GM21367 (cell line): ENCODE data around the gene STXBP4.

ENCODE experiments used
- ATAC-seq: cut with Tn5 transposase; IDR thresholded peaks from one replicate; pipeline ENCODE4 v1.9.1; 2021; ENCODE audit not compliant: unreplicated experiment

The STXBP4 gene

DNA sequence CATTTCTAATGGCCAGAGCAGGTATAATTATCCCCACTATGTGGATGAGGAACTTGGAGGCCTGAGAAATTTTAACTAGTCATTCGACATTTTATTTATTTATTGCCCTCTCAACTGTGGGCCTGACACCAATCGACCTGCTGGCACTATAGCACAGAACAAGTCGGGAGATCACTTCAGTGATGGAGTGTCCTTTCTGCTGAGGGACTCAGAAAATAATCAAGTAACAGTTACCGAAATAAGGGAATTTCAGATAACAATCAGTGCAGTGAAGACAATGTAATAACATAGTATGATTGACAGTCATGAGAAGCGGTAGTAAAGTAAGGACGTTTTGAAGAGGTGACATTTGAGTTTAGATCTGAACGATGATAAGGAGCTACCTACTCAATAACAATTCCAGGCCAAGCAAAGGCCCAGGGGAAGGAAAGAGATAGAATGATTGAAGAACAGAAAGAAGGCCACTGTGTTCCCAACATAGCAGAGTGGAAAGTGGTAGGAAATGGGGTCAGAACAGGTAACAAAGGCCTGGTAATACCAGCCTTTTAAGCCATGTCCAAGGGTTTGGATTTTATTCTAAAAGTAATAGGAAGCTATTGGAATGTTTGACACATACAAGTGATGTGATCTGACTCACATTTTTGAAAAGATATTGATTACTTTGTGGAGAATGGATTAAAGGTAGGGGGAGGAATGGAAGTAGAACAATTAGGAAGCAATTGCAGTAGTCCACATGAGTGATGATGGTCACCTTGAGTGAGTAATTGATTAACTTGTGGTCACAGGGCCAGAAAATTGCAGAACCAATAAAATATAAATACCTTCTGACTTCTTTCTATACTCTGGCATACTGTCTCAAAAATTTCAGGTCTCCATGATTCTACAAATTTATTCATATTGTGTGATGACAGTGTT is 1.4 kb downstream of the STXBP4 start:
- no peak for ATAC-seq

DNA sequence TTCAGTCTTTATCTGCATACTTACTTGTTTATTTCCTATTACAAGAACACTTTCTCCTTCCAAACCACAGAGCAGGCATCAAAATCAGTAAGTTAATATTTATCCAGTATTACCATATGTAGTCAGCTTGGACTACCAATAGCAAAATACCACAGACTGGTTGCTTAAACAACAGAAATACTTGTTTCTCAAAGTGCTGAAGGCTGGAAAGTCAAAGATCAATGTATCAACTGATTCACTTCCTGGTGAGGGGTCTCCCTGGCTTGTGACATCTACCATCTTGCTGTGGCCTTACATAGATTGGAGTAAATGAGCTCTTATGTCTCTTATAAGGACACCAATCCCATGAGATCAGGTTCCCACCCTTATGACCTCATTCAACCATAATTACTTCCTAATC is 2.6 kb downstream of the STXBP4 start:
- ATAC-seq = no peak

DNA sequence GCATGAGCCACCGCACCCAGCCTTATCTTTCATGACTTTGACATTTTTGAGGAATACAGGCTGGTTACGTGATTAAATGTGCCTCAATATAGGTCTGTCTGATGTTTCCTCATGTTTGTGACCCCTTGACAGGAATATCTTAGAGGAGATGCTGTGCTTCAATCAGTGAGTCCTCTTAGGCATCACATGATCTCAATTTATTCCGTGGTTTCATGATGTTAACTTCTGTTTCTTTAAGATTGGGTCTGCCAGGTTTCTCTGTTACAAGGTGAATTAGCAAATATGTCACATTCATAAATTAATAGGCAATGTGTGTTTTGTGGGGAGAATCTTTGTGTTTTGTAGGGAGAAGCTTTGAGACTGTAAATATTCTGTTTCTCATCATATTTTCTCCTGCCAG is 3.3 kb downstream of the STXBP4 start:
- ATAC-seq = no peak

DNA sequence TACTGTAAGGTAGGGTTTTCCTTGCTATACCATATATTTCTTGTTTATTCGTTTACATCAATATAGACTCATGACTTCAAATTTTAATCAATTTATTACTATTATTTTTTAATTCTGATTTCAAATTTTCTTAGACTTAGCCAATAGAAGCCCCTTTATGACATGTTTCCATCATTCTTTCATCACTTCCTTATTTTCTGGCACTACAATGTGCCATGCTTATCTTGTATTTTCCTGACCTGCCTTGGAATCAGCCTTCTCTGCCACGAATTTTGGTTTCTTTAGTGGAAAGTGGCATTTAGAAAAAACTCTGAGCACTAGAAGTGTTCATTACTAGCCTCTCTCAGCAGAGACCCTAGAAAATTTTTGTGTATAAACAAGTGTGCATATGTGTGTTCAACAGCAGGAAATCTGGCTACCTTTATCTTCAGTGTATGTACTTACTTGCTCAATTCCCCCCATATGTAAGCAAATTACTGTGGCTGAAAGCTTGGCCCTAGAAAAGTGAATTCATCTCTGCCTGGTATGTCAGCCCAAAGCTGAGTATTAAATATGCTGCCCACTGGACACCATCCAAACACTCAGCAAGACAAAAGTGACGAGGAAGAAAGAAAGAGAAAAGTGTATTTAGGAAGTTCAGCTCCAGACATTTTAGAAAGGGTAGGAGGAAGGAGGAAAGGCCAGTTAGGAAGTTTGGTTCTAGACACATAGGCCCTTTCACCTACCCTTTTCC is 4.0 kb downstream of the STXBP4 start:
- ATAC-seq = no peak

DNA sequence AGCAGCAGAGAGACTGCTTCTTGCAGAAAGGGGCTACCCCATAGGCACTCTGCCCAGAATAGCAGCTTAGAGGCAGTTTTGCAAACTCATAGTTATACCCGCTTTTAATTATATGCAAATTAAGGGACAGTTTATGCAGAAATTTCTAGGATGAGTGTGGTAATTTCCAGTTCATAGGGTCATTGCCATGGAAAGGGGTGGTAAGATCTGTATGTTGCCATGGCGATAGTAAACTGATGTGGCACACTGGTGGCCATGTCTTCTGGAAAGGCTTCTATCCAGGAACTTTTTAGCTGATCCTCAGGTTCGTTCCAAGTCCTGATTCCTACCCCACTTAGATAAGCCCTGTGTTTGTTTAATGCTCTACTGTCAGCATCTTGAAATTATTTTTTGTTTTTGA is 6.2 kb downstream of the STXBP4 start:
- ATAC-seq = no peak

DNA sequence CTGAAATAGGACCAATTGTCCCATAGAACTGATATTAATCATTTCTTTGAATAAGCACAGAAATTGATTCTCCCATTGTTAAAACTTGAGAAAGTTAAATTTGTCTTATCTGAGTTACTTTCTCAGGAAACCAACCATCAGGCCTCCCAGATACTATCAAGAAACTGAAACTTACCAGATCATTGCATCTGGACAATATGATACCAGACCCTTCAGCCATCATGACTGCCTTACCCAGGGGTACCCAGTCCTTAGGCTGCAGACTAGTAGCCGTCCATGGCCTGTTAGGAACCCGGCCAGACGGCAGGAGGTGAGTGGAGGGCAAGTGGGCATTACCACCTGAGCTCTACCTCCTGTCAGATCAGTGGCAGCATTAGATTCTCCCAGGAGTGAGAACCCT is 7.8 kb downstream of the STXBP4 start:
- ATAC-seq = no peak

DNA sequence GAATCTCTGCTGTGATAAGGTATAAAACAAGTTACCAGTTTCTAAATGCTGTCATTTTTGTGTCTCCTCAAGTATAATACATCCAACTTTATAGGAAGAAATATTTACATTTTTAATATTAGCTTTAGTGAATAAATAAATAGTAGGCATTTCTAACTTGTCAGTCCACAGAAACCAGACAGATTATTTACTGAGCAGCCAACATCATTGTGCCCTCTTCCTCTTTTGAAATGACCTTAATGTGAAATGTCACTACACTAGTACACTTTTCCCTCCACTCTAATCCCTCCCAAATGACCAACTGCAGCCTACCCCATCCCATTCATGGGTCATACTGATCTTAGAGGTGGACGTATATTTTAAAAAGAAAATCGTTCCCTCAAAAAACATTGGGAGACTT is 9.2 kb downstream of the STXBP4 start:
- ATAC-seq = no peak

DNA sequence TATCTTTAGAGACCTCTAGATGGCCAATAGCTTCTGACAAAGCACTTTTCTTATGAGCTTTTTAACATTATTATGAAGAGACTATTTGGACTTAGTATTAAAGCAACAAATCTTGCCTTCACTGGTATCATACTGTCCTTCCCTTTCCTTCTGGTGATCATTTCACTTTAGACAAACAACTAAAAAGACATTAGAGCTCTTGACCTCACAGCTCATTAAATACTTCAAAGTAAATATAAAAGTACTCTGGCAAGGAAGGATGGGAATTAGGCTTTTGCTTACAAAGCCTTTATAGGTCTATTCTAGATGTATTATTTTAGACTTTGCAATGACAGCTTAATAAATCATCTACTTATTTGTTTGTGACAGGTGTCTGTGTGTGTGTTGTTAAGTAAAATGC is 11.1 kb downstream of the STXBP4 start:
- ATAC-seq = no peak

DNA sequence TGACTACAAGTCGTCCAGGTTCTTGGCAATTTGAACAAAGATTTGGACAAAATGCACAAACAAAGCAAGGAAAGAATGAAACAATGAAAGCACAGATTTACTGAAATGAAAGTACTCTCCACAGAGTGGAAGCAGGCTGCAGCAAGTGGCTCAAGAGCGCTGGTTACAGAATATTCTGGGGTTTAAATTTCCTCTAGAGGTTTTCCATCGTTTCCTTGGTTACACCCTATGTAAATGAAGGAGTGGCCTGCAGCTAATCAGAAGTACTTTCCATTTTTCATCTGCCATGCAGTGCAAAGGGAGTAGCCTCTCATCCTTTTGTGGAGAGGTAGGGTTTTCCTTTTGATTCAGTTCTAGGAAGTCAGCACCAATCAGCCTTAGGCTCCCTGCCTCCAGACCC is 11.8 kb downstream of the STXBP4 start:
- no peak for ATAC-seq

DNA sequence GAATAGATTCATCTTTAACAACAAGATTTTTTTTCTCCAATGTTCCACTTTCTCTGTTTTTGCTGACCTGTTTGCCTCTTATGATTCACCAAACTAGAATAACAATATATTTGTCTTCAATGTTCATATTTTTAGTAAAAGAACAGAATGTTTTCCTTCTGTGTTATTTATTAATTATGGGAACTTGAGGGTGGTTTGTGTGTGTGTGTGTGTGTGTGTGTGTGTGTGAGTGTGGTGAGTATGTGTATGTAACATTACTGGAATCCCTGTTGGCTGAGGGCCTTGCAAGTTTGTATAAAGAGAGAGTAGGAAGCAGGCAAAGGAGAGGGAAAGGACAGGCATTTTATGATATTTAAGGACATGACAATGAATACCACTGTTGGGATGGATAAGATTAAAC is 13.8 kb downstream of the STXBP4 start:
- no peak for ATAC-seq

DNA sequence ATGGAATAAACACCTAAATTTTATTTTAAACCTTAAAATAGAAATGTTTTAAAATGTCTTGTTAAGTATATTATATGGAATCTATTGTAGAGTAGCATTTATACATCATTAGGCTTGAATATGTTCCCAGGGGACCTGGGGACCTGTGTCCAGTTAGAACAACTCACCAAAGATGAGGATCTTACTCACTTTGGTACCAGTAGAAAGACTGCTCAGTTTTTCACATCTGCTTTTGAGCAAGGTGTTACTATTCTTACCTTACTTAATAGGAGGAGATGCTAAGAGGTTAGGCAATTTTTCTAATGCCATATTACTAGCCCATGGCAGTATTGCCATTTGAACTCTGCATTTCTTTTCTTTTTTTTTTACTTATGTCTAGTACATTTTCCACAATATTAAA is 14.7 kb downstream of the STXBP4 start:
- ATAC-seq = peak; percentile 67

DNA sequence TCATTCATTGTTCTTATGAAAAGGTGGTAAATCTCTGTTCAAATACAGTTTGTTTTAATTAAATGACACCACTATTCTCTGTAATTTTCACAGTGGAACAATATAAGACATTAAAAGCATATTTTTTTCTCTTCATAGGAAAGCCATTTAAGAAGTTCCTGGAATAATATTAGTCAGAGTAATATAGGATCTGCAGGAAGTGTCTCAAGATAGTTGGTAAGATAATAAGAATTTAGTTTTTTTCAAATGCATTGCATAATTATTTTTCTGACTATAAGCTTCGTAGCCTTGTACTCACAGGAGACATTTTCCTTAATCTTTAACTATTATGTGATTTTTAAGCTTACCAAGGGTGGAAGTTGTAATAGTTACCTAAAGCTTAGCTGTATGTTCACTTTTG is 16.9 kb downstream of the STXBP4 start:
- ATAC-seq = no peak

DNA sequence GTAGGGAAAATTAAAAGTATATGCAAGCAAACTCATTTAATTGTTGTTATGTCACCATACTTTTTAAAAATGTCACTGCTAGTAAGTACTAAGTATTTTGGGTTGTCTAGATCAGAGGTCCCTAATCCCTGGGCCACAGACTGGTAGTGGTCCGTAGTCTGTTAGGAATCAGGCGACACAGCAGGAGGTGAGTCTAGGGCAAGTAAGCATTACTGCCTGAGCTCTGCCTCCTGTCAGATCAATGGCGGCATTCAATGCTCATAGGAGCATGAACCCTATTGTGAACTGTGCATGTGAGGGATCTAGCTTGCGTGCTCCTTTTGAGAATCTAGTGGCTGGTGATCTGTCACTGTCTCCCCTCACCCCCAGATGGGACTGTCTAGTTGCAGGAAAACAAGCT is 21.6 kb downstream of the STXBP4 start:
- no peak for ATAC-seq

DNA sequence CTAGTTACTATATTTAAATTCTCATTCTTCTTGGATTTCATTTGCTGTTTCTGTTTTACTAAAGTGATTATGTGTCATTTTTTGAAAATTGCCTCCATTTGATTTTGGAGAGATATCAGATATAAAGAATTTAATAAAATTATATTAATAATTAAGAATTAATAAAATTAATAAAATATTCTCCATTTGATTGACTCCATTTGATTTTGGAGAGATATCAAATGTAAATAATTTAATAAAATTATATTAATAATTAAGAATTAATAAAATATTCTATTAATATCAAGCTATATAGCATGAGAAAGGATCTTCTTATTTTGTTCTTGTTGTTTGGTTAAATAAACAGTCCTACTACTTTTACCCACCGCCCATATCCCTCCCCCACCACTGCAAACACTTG is 23.0 kb downstream of the STXBP4 start:
- ATAC-seq = no peak

DNA sequence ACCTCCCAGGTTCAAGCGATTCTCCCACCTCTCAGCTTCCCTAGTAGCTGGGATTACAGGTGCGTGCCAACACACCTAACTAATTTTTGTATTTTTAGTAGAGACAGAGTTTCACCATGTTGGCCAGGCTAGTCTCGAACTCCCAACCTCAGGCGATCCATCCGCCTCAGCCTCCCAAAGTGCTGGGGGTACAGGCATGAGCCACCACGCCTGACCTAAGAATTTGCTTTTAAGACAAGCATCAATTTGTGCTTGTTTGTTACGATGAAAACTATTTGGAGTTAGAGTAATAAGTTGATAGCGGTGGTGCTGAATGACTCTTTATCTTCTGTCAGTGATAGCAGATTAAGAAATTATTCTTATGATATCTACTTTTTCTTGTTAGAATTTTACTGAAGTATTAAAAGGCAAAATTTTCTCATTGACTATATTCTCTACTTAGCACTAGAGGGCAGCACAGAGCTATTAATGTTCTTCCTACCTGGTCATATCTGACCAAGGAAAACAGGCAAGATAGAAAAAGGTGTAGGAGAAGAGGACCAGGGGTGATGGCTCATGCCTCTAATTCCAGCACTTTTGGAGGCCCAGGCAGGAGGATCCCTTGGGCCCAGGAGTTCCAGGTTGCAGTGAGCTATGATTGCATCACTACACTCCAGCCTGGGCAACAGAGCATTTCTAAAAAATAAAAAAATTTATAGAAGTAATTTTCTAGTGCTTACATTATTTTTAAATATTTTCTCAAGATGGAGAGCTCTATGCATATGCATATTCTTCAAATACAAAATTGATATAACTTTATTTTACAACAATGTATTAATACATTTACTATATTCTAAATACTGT is 24.5 kb downstream of the STXBP4 start:
- ATAC-seq = no peak

DNA sequence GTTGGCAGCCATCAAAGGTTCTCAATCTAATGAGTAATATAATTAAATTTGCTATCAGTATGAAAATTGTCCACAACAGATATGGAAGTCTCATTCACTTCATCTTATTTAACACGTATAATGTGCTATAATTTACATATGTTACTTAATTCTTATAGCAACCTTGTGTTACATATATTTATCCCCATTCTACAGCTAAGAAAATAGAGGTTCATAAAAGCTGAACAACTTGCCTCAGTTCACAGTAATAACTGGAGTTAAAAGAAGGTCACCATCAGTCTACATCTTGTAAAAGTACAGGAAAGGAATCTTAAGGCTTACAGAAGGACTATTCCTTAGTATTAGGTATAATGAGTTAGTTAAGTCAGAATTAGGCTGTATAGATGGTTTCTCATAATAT is 27.9 kb downstream of the STXBP4 start:
- ATAC-seq = no peak

DNA sequence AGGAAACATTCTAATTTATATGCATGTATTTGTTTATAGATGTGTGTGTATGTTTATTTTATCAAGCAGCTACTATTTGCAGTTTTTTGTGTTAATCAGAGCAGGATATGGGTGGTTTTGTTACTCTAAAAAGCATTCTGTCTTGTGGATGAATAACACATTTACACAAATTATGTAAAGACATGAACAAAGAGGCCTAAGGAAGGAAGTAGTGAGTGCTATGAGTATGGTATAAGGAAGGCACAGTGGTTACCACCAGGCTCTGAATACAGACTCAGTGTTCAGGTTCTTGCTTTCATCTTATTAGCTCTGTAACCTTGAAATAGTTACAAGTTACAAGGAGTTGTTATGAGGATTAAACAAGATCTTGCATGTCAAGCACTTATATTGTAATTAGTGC is 33.9 kb downstream of the STXBP4 start:
- no peak for ATAC-seq

DNA sequence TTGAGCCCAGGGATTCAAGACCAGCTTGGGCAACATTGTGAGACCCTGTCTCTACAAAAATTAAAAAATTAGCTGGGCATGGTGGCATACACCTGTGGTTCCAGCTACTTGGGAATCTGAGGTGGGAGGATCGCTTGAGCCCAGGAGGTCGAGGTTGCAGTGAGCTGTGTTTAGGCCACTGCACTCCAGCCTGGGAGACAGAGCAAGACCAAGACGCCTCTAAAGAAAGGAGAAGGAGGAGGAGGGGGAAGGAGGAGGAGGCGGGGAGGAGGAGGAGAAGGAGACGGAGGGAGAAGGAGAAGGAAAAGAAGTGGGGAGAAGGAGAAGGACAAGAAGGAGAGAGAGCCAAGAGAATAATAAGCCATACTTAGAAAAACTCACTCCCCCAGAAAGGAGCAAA is 35.9 kb downstream of the STXBP4 start:
- ATAC-seq = no peak

DNA sequence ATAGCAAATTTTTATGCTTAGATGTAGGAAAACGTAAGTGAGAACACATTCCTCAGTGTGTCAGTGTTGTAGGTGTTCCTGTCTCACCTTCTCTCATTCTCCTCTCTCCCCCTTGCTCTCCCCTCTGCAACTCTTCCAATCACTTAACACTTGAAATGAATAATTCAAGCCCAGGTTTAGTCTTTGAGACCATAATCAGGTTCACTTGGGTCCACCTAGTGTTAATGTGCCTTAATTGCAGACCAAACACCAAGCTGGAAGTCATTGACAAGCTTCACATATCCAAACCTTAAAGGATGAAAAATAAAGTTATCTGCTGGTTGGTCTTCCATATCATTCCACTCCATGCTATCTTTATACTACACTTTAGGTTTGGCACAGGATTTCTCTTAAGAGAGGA is 37.0 kb downstream of the STXBP4 start:
- ATAC-seq = no peak

DNA sequence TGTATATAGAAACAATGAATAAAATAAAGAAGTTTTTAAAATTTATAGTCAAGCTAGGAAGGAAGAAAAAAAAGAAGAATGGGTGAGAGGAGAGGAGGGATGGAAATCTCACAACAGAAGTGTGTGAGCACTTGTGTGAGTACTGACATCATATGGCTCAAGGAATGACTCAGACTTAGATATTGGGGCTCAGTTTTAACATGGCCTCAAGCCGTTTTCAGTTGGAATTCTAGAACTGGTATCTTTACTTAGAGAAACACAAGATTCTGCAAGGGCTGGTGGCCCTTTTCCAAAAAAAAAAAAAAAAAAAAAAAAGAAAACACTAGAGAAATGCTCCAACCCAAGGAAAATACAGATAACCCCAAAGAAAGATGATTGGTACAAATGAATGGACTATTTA is 55.1 kb downstream of the STXBP4 start:
- ATAC-seq = no peak

DNA sequence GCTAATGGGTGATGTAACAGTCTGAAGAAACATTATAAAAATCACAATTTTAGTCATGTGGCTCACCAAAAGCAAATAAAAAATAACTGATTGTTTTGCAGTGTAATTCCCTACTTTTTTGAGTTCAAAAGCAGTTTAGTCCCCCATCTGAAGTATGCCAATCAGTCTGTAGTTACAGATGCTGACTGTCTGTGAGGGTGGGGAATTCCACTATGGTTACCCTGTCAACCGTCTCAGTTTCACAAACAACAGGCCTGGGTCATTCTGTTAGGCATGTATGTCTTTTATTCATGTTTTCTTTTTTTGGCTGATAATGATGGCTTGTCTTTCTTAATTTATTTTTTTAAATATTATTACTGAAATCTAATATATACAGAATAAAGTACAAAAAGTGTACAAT is 69.3 kb downstream of the STXBP4 start:
- ATAC-seq = peak; percentile 92

DNA sequence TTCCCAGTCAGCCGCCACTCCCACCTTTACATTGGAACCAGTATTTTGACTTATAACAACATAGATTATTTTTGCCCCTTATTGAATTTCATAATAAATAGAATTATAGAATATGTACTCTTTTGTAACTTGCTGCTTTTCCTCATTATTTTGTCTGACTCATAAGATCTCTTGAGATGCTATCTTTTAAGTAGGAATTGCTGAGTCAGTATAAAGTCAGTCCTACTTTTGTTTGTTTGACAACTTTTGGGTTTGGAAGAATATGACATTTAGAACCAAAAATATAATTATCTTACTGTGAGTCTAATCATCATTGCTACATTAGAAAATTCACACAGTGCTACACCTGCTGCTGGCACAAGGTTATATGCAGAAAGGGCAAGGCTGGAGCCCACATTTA is 69.7 kb downstream of the STXBP4 start:
- no peak for ATAC-seq
